ENCODE results near the gene GRID1.

GRID1 gene

DNA sequence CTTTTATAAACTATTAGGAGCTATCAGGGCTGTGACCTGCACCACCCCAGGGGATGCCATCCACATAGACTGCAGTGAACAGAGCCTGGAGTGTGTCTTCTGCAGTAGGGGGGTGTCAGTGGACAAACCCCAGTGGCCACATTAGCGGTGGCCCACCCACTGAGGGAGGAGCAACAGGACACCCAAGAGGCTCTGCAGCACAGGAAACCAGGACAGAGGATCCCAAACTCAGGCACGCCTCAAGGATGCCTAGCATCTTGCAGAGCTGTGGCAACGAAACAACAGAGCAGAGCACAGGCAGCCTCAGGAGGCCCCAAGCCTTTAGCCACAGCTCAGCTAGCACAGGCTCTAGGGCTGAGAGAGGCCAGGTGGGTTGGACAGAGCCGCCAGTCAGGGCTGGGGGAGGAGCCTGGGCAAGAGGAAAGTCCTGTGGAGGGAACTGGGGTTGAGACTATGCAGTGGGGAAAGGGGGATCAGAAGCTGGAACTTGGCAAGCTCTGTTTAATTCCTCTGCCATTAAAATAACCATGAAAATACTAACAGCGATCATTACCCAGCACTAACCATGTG is 53.8 kb downstream of the GRID1 start:
- no peak for DNase-seq

DNA sequence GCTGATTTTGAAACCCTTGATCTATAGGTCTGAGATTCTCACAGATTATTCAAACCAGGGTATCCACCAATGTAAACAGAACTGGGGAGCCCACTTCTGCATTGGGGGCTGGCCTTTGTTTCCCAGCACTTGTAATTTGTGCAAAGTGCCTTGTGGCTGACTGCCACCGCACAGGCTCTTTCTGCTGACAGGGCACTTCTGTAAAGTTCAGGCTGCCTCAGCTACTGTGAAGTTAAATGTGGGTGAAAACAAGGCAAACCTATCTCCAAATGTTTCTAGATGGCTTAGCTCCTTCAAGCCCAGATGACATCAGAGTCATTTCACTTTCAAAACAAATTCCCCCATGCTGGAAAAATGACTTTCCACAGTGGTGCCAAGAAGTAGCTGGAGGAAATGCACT is 54.7 kb downstream of the GRID1 start:
- peak; percentile 6 for DNase-seq

DNA sequence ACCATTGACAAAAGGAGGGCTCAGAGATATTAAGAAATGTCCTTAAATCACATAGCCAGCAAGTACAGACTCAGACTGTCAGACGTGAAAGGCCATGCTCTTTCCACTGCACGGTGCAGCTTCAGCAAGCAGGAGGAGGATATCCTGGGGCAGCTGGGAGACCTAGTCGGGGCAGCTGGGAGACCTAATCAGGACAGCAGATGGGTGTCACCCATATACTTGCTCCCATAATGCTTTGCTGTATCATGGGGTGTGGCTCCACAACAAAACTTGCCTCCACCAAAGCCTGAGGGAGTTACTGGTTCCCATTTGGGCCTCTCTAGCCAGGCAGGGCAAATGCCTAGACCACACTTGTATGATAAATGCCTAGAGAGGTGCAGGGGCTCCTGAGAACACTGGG is 55.4 kb downstream of the GRID1 start:
- no peak for DNase-seq

DNA sequence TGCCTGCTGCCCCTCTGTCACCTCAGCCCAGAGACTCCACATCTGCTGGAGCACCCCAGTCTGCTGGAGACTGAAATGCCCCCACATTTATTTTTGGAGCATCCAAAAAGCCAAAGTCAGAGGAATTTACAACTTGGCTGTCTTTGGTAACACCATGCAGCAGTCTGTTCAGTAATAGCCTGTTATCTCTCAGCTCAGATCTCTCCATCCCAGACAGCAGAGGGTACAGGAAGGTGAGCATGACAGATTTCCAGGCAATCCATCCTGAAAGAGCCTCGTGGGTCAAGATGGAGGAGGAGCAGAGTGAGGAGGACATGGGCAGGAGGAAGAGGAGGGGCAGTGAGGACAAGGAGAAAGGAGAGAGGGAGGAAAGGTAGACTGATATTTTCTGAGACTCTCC is 55.9 kb downstream of the GRID1 start:
- no peak for DNase-seq

DNA sequence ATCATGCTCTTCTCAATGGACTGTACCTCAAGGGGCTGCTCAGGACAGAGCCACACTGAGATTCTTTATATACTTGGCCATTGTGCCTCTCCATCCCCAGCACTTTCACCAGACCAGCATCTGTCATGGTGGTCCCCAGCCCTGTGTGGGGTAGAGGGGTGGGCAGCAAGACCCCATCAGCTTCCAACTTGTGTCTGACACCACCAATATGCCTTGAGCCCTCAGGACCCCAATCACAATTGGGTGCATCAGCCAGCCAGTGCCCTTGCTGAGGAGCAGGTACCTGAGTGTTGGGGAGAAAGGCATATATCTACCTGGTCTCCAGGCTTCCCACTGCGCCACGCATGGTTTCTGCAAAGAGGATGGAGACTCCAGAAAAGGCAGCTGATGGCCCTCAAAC is 56.3 kb downstream of the GRID1 start:
- DNase-seq: peak; percentile 12

DNA sequence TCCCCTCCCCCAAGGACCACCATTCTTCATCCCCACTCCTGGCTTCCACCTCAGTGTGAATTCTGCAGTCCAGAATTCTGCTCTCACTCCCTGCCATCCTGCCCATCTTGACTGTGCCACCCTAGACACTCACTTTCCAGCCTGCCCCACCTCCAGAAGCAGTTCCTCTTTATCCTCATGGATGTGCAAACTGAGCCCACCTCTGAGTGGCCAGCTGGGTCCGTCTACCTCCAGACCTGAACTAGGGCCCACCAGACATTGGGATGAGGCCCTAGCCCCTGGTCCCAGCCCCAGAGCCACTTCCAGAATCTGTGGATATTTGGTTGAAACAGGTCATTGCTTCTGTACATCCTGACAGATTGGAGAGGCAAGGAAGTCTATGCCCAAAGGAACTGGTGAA is 58.5 kb downstream of the GRID1 start:
- no peak for DNase-seq

DNA sequence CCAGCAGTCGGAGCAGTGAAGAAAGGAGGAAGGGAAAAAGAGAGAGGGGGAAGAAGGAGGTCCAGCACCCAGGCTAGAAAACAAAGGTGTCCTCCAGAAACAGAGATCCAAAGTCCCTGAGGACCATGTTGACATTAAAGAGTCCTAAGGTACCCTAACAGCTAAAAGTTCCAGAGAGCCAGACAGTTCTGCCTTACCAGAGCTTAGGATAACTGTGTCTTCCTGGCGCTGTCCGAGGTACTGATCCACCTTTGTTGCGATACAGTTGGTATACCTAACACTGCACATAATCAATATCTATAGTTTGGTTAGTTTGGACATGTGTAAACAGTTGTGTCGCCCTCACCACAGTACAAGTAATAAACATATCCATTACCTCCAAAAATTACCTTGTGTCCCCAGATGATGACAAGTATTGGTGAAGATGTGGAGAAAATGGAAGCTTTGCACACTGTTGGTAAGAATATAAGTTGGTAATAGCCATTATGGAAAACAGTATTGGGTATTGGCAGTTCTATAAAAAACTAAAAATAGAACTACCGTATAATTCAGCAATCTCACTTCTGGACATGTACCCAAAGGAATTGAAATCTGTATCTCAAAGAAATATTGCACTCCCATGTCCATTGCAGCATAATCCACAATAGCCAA is 59.8 kb downstream of the GRID1 start:
- DNase-seq: no peak

DNA sequence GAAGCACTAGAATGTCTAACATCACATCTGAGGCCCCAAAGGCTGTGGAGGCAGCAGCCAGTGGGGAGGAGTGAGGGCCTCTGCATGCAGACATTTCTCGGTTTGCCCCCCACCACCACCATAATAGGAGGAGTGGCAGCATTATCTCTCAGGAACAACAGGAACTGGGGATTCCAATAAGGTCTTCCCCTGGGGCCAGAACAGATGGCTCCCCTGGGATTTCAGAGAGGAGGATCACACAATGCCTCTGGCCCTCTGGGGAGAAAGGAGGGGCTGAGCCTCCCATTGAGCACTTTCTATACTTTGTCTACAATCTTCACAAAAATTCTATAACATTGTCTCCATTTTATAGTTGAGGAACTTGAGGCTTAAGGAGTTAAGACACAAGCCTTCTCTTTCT is 61.1 kb downstream of the GRID1 start:
- DNase-seq: no peak

DNA sequence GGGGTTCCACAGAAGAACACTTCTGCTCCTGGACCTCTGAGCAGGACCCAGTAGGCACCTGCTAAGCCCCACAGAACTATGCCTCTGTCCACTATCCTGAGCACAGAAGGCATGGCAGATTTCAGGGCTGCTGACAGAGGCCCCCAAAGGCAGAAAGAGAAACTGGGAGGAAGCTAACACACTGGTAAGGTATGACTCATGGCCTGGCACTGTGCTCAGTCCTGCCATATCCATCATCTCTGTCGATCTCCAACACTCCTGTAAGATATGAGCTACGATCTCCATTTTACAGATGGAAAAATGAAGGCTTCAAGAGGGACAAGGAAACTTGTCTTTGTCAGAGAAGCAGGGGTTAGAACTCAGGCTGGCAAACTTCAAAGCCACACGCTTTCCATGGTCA is 62.2 kb downstream of the GRID1 start:
- DNase-seq: no peak

DNA sequence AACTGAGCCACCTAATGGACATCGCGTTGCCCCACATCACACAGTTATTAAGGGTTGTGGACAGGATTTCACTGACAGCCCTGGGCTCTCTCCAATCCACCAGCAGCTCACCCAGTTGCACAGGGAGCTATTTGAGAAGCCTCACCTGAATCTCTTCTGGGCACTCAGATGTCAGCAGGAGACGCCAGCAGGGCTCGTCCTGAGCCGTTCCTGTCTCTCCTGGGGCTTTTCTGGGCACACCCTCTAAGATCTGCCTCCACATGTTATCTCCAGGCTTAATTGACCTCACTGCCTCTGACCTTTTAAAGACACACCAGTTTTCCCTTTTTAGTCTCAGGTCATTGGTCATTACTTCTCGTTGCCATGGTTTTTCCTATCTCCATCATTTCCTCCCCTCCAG is 63.0 kb downstream of the GRID1 start:
- no peak for DNase-seq

DNA sequence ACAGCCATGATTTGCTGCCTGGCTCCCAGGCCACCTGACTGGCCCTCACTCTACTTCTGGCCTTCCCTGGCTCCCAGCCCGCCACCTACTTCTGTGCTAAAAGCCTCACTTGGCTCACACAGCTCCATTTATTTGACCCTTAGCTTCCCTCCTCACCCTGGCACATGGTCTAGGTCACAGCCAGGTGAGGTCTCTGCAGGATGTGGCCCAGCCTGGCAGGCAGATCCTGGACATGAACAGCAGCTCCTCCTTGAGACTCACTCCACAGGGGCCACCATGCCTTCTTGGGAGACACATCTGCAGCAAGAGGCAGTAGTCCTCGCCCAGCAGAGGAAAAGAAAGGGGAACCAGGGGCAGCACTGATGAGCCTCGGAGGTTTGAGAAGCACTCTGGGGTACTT is 64.6 kb downstream of the GRID1 start:
- no peak for DNase-seq

DNA sequence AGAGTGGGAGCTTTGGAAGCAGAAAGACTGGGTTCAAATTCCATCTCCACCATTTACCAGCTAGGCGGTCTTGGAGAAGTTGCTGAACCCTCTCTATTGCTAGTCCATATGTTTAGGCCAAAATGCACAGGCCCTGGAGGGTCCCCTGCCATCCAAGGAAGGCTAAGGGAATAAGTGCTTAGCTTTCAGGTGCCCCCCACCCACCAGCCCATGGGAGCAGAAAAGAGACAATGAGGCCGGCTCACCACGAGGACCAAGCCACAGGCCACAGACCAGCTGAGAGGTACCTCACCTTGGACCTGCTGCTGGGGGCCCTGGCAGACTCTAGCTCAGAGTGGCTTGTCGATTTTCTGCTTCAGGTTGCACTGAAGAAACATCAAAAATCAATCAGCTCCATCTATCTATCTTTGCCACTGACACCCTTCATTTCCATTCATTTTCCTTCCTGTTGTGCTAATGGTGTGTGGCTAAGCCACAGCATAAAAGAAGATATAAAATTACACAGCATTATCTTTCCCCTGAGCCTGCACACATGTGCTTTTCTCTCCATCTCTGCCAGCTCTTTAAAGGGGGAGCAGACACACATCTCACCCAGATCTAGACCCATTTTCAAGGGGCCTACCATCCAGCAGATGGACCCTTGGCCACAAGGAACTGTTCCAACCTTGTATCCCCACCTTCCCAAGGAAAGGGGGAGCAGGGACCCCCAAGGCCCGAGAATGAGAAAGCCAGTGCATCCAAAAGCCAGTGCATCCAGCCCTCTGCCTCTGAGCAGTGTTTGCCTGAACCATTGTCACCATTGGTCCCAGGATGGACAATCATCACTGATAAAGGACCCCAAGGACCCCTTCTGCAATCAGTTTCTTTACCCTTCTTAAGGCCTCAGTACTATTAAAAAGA is 65.4 kb downstream of the GRID1 start:
- DNase-seq: no peak

DNA sequence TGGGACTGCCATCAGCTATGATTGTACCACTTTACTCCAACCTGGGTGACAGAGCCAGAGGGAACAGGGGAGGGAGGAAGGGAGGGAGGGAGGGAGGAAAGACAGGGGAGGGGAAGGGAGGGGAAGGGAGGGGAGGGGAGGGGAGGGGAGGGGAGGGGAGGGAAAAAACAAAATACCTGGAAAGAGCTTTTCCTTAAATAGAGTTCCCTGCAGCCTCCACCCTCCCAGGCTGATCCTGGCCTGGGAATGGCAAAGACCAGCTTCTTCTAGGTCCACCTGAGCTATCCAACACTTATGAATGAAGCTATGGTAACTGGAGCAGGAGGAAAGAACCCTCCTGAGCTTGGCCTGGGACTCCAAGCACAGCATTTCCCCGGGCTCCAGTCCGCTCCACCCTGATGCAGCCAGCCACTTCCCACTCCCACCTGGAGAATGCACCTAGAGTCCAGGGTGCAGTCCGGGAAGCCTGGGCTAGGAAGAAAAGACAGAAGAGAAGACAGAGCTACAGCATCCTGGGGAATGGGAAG is 66.1 kb downstream of the GRID1 start:
- no peak for DNase-seq

DNA sequence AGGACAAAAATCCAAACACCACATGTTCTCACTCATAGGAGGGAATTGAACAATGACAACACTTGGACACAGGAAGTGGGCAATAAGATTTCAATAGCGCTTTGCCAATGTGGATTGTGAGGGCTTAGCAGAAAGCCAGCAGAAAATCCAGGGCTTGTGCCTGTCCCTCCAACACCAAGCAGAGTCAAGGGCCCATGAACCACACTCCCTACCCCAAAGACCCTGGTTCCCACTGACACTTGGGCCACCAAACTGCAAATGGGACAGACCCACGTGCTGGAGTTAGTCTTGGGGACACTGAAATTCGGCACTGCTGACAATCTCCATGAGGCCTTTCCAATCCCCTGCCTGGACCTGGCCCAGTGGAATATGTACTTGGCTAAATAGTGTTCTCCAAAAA is 67.0 kb downstream of the GRID1 start:
- DNase-seq: no peak

DNA sequence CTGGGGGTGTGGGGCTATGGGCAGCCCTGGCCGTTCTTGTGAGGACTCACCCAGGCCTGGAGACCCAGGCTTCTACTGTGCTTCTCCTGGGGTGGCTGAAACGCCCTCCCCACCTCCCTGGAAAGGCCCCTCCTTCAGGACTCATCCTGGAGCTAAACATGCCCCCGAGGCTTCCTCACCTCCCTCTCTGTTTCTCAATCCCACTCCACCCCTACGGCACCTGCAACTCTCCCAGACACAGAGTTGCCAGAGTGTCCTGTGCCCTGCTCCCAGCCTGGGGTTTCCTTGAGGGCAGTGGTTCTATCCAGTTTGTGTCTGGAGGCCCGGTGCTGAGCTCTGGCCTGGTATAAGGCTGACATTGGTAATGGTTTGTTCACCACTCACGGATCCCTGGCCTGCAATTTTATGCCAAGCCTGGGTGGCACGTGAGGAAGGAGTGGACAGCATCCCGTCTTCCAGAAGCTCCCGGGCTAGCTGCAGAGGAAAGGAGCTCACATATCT is 68.0 kb downstream of the GRID1 start:
- no peak for DNase-seq

DNA sequence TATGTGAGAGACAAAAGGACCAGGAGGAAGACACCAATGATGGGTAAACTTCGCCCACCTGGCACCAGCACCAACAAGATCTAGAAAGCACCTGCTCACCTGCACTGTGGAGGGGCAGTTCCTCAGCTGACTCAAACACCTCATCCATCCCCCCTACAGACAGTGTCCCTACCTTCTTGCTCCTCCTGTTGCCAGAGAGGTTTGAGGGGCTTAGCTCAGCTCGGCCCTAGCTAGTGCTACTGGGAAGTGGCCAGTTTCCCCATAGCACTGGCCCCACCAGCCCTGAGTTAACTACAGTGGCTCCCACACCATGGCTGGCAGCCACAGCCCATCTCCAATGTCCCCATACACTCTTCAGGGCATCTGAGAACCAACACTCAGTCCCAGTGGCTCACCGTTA is 70.8 kb downstream of the GRID1 start:
- DNase-seq: no peak

DNA sequence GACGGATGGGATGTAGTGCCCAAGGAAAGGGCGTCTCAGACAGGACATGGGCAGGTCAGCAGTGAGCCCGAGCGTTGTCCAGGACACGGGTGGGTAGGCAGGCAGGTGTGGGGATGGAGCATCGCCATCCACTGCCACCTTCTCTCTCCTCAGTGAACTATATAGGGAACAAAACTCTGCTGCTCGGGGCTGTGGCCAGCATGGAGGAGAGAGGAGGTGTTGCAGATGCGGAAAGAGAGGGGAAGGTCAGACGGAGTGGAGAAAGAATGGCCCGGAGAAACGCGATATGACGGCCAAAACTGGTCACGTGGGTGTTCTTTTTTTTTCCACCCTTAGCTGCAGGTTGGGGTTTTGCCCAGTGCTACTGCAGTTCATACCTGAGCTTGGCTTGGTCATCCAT is 71.2 kb downstream of the GRID1 start:
- DNase-seq: no peak

DNA sequence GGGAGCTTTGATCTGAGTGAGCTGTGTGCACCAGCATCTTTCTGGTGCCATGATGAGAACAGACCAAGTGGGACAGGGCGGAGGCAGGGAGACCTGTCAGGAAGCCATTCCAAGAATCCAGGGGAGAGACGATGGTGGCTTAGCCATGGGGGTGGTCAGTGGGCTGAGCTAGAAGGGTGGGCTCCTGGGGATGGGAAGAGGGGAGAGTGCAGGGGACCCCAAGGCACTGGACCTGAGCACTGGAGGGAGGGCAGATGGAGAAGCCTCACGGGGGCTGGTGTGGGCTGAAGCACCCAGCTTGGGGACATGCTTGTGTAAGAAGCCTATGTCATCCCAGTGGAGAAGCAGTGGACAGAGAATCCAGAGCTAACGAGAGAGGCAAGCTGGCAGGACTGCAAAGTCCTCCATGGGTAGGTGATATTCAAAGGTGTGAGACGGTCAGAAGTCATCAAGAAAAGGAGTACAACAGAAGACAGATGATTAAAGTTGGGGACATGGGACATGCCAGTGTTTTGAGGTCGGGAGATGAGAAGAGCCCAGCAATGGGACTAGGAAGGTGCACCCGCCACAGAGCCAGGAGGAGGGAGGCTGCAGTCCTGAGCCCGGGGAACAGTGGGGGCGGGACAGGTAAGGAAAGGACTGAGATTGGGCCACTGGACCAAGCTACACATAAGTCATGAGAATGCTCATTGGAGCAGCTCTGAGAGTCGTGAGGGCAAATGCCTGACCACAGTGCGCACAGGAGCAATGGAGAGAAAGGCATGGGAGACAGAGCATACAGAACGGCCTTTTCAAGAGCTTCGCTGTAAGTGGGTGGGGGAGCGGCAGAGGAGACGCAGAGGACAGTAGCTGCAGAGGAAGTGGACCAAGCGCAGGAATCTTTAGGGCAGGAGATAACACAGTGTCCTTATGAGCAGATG is 72.0 kb downstream of the GRID1 start:
- no peak for DNase-seq

DNA sequence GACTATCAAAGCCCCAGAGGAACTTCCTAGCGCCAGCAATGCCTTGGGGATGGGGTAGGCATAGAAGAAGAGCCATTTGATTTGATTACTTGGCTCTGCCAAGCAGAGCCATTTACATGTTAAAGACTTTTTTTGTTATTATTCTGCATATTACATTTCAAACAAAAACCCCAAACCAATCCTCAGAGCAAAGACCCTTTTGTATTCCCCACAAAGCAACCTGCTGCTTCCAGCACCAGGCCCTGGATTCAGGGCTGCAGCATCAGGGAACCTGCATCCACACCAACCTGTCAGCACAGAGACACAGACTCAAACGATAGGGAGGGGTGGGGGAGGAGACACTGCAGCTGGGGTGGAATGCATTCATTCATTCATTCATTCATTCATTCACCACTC is 73.2 kb downstream of the GRID1 start:
- DNase-seq: no peak

DNA sequence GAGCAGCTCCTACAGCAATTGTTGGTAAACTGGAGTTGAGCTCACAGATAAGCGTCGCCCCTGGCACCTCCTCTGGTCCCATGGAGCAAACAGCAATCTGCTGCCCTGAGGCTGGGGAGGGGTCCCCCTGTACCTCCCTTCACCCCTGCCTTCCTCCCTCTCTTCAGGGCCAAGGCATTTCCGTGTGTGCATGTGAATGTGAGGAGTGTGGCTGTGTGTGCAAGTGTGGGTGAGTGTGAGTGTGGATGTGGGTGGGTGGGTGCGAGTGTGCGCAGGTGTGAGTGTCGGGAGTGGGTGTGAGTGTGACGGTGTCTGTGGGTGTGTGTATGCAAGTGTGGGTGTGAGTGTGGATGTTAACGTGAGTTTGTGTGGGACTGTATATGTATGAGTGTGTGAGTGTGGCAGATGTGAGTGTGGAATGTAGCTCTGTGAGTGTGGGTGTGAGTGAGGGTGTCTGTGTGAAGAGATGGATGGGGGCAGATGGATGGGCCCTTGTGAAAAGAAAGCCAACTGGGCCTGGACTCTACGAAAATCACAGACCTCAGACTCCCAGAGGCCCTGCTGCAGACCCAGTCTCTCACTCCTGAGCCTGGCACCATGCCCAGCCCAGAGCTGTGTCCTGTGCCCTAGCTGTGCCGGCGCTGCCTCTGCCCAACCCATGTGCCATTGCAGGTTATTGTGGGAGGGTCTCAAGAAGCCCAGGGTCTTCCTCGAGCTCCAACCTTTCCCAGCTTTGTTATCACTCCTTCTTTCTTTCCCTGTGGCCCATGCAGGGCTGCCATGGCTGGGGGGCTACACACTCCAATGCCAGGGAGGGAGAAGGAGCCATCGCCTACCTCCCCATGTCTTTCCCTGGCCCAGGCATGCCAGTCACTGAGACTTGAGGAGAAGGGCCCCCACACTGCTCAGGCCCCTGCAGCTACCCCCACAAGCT is 73.9 kb downstream of the GRID1 start:
- DNase-seq: no peak

DNA sequence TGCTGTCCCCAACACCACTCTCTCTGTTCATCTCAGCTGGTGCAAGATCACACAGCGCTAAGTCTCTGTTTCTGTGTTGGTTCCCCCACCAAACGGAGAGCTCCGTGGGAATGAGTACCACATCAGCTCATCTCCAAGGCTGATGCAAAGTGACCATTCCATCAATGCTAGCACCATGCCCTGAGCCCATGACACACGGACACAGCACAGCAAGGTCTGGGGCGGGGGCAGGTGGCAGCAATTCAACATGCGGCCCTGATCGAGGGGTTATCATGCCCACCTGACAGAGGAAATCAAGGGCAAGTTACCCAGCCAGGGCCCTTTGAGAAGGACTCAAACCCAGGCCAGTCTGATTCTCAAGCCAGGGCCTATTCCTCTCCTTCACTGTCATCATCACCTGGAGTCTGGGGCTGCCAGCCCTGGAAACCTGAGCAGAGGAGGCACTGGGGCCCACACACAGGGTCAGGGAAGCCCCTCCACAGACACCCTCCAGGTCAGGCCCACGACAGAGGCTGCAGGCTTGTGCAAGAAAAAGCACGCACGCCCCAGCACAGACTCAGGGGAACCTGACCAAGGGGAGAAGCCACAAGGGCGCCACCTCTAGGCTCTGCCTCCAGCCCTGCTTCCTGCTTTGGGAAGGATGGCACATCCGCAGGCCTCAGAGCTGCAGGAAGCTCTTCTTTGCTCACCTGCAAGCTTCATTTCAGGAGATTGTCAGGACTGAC is 74.8 kb downstream of the GRID1 start:
- DNase-seq: no peak
